Suprapubic skin (tissue), 4 donors: Measurements from ENCODE around the gene MTSS2. TPM values are rescaled to one million over a fixed set of nuclear protein-coding genes. Genes with fewer than 3 reads are reported as not detected.
A peak's percentile ranks its signal among the peaks of the same experiment; 100 is the strongest.

Experiments used
- DNase-seq, 2 donors: peaks; one replicate each; pipeline ENCODE4 v3.0.0-alpha.2; 2019; ENCODE audit warnings: low spot score in 2 of 2
- H3K27ac ChIP-seq: fragments of 200-600 bp; sonication (generic); one replicate; pipeline ENCODE4 v1.5.1; 2019
- H3K27me3 ChIP-seq: fragments of 200-600 bp; sonication (generic); one replicate; pipeline ENCODE4 v1.5.1; 2019
- H3K36me3 ChIP-seq: fragments of 200-600 bp; sonication (generic); one replicate; pipeline ENCODE4 v1.5.1; 2019
- H3K4me1 ChIP-seq: fragments of 200-600 bp; sonication (generic); one replicate; pipeline ENCODE4 v1.5.1; 2019
- H3K4me3 ChIP-seq: fragments of 200-600 bp; sonication (generic); one replicate; pipeline ENCODE4 v1.5.1; 2019; ENCODE audit warnings: mild to moderate bottlenecking
- H3K9me3 ChIP-seq: fragments of 200-600 bp; sonication (generic); one replicate; pipeline ENCODE4 v1.5.1; 2019
- CTCF ChIP-seq, 2 donors: fragments of 200-600 bp in 1 of 2; fragments of 450-650 bp in 1 of 2; sonication (generic) in 1 of 2; IDR thresholded peaks; one replicate each; pipeline ENCODE4 v1.5.1; 2016 to 2019; ENCODE audit warnings: antibody characterized with exemption in 2 of 2, mild to moderate bottlenecking in 1 of 2, moderate library complexity in 1 of 2
- EP300 ChIP-seq: sonication (generic); formaldehyde crosslinking; IDR thresholded peaks from one replicate; pipeline ENCODE4 v1.6.1; 2017; ENCODE audit warnings: antibody characterized with exemption
- POLR2A ChIP-seq, 2 donors: fragments of 450-650 bp; IDR thresholded peaks; one replicate each; pipeline ENCODE4 v1.6.1; 2017; ENCODE audit warnings: antibody characterized with exemption in 2 of 2, mild to moderate bottlenecking in 2 of 2, moderate library complexity in 2 of 2
- POLR2AphosphoS5 ChIP-seq, 3 donors: sonication (generic); formaldehyde crosslinking; IDR thresholded peaks; one replicate each; pipeline ENCODE4 v1.6.1; 2017; ENCODE audit warnings: antibody characterized with exemption in 3 of 3
- WGBS: methylation state at CpG from one replicate; pipeline ENCODE4 v1.1.5; 2018; 5-methylcytosine and 5-hydroxymethylcytosine counted together
- total RNA-seq, 4 donors: library from RNA; depleted of rRNA; stranded (reverse); fragments of >200 nt; gene quantifications; one replicate each; pipeline ENCODE4 v1.1.0, GENCODE V29; 2016

The MTSS2 gene
- total RNA-seq, 4 donors from 2014 or later = 30.1 to 58.7 (median 42.6) TPM

DNA sequence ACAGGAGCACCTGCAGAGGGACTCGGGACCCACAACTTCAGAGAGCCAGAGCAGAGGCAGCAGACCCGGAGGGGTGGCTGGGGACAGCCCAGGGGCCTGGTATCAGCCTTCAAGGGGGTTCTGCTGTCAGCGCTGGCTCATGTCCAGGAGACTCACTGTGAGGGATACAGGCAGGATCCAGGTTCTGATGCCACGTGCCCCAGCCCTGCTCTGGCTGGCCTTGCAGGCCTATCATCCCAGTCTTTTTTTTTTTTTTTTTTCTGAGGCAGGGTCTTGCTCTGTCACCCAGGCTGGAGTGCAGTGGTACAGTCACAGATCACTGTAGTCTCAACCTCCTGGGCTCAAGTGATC, 9.0 kb upstream of the MTSS2 start:
- Histone ChIP-seq H3K36me3 (no peaks in the 10 kb centered on the region), H3K27ac (peak overlapping the region; percentile 91), H3K4me3 (no peak overlapping the region), H3K9me3 (no peaks in the 10 kb centered on the region), H3K27me3 (no peaks in the 10 kb centered on the region), H3K4me1 (peaks cover 100% of the 10 kb centered on the region)
- 61% methylated on average over 4 of the region's 4 CpGs for WGBS
- TF ChIP-seq POLR2A (IDR thresholded peaks at IDR 0.05) = no peak
- no peak for TF ChIP-seq POLR2AphosphoS5 (IDR thresholded peaks at IDR 0.05)
- TF ChIP-seq CTCF (IDR thresholded peaks at IDR 0.05) = no peak
- no peak for TF ChIP-seq EP300
- no peak for DNase-seq

DNA sequence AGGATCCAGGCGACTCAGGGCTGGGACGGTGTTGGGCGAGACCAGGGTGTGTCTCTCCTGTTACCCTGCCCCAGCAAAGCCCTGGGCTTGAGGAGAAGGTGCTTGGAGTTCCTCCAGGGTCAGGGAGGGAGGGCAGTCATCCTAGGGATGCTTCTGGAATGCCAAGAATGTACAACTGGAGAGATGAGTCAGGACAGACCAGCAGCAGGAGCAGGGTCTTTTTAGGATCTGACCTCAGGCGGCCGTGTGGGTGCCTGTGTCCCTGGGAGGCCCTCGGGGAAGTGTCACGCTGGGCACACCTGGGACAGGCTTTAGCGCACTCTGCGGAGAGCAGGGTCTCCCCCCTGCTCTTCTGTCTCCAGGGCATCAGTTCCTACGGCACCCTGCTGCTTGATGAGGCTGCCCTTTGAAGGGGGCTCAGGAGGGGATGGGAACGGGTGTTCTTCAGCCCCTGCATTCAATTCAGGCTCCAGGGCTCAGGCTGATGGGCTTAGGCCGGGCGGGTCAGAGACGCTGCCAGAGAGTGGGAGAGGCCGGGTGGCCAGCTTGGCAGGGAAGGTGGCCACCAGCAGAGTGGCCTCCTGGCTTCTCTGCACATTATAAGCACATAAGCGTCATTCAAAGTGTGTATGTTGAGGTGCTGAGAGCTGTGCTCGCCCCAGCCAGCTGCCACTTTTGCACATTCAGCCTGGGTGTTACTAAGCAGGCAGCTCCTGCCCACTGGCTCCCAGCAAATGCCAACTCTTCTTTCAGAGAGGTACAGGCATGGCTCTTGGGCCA, 8.4 kb upstream of the MTSS2 start:
- WGBS = 64% methylated on average over 4 of the region's 17 CpGs
- no peaks in the 10 kb centered on the region for H3K9me3 ChIP-seq
- no peak for TF ChIP-seq POLR2A (IDR thresholded peaks at IDR 0.05)
- no peak for TF ChIP-seq POLR2AphosphoS5 (IDR thresholded peaks at IDR 0.05)
- no peak for TF ChIP-seq CTCF (IDR thresholded peaks at IDR 0.05)
- no peak for TF ChIP-seq EP300
- H3K27me3 ChIP-seq = no peaks in the 10 kb centered on the region
- peak overlapping the region; percentile 91 for H3K27ac ChIP-seq
- no peaks in the 10 kb centered on the region for H3K36me3 ChIP-seq
- peaks cover 100% of the 10 kb centered on the region for H3K4me1 ChIP-seq
- DNase-seq = no peak
- no peak overlapping the region for H3K4me3 ChIP-seq

DNA sequence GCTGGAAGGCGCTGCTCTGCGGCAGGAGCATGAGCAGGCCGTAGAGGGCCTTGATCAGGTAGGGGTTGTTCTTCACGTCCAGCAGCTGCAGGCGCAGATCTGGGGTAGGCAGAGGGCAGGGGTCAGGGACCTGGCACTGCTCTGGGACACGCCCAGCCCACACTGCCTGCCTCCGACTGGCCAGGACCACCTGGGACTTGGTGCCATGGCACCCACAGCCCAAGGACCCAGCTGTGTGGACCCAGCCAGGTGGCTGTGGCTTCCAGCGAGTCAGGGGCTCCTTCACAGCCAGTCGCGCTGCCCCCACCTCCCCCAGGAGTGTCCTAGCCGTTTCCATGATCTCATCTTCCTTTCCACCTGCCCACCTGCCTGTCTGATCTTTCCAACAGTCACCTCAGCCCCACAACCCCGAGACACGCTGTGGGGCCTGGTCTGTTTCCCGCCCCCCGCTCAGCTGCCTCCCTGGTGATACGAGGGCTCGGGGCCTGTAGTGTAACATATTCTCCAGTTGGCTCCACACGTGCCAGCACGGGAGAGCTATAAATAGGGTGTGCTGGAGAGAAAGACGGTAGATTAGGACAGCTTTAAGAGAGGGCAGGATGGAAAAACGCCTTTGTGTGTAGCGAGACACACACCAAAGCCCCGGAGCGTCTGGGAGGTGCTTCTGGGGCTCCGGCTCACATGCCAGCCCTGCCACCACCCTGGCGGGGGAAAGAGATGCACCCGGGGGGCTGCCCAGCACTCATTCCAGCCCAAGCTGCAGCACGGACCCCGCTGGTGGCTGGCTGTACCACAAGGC, 7.2 kb upstream of the MTSS2 start:
- 65% methylated on average over 21 of the region's 29 CpGs for WGBS
- Histone ChIP-seq H3K9me3 (no peaks in the 10 kb centered on the region), H3K36me3 (no peaks in the 10 kb centered on the region), H3K27ac (peak overlapping the region; percentile 91), H3K4me1 (peaks cover 100% of the 10 kb centered on the region), H3K4me3 (no peak overlapping the region), H3K27me3 (no peaks in the 10 kb centered on the region)
- TF ChIP-seq POLR2AphosphoS5 (IDR thresholded peaks at IDR 0.05) (no peak), EP300 (no peak), POLR2A (IDR thresholded peaks at IDR 0.05) (no peak), CTCF (IDR thresholded peaks at IDR 0.05) (no peak)
- DNase-seq = no peak

GRCh38 chr16:70692130-70692872, 6.4 kb upstream of the MTSS2 start:
- no peak for DNase-seq
- TF ChIP-seq CTCF (IDR thresholded peaks at IDR 0.05) = no peak
- no peak for TF ChIP-seq POLR2AphosphoS5 (IDR thresholded peaks at IDR 0.05)
- TF ChIP-seq EP300 = no peak
- TF ChIP-seq POLR2A (IDR thresholded peaks at IDR 0.05) = no peak
- Histone ChIP-seq H3K4me1 (peaks cover 100% of the 10 kb centered on the region), H3K36me3 (no peaks in the 10 kb centered on the region), H3K27me3 (no peaks in the 10 kb centered on the region), H3K4me3 (no peak overlapping the region), H3K9me3 (no peaks in the 10 kb centered on the region), H3K27ac (peak overlapping the region; percentile 91)
- 74% methylated on average over 11 of the region's 14 CpGs for WGBS
